Spleen (tissue), 11 donors: ENCODE measurements around the gene GDF15. TPM values are rescaled to one million over a fixed set of nuclear protein-coding genes. Genes with fewer than 3 reads are reported as not detected.
"Not testable (repeated sequence)": the region's sequence is repeated elsewhere in the genome, so short reads cannot be mapped to it uniquely, and the experiment has no call there.

Experiments used
- DNase-seq: peaks from one replicate; pipeline ENCODE4 v3.0.0-alpha.2; 2020
- H3K27ac ChIP-seq, 8 donors: fragments of 200-600 bp; sonication (generic) in 7 of 8; 1 replicate in 4 of 8; 2 replicates in 4 of 8; pipeline versions ENCODE4 v1.5.0 to v1.8.0; 2016 to 2021; ENCODE audit warnings: inconsistent platforms in 4 of 8, mild to moderate bottlenecking in 4 of 8, moderate library complexity in 1 of 8
- H3K27me3 ChIP-seq, 7 donors: fragments of 200-600 bp; sonication (generic) in 6 of 7; replicated peaks in 1 of 7; 1 replicate in 4 of 7; 2 replicates in 3 of 7; pipeline versions ENCODE4 v1.5.0 to v1.8.0; 2016 to 2021; ENCODE audit warnings: inconsistent platforms in 3 of 7, mild to moderate bottlenecking in 1 of 7
- H3K36me3 ChIP-seq, 6 donors: fragments of 200-600 bp; sonication (generic) in 5 of 6; 1 replicate in 4 of 6; 2 replicates in 2 of 6; pipeline versions ENCODE4 v1.5.0 to v1.8.0; 2016 to 2021; ENCODE audit warnings: inconsistent platforms in 2 of 6
- H3K4me1 ChIP-seq, 6 donors: fragments of 200-600 bp; sonication (generic) in 5 of 6; 1 replicate in 3 of 6; 2 replicates in 3 of 6; pipeline versions ENCODE4 v1.5.0 to v1.8.0; 2016 to 2021; ENCODE audit warnings: inconsistent platforms in 3 of 6
- H3K4me3 ChIP-seq, 8 donors: fragments of 200-600 bp; sonication (generic) in 7 of 8; 1 replicate in 4 of 8; 2 replicates in 4 of 8; pipeline versions ENCODE4 v1.5.0 to v1.8.0; 2016 to 2021; ENCODE audit warnings: inconsistent platforms in 4 of 8, mild to moderate bottlenecking in 4 of 8, moderate library complexity in 2 of 8
- H3K9me3 ChIP-seq, 8 donors: fragments of 200-600 bp; sonication (generic) in 7 of 8; 1 replicate in 4 of 8; 2 replicates in 4 of 8; pipeline versions ENCODE4 v1.5.0 to v1.8.0; 2016 to 2021; ENCODE audit warnings: inconsistent platforms in 4 of 8
- POLR2A ChIP-seq, 3 donors: fragments of 450-650 bp; IDR thresholded peaks; one replicate each; pipeline ENCODE4 v1.5.1; 2017; ENCODE audit warnings: antibody characterized with exemption in 3 of 3, mild to moderate bottlenecking in 1 of 3
- POLR2AphosphoS5 ChIP-seq, 3 donors: sonication (generic); formaldehyde crosslinking; IDR thresholded peaks; one replicate each; pipeline ENCODE4 v1.5.1; 2017; ENCODE audit warnings: antibody characterized with exemption in 3 of 3
- WGBS, 5 donors: extraction: QIAGEN DNeasy Blood & Tissue Kit in 3 of 5; methylation state at CpG; one replicate each; pipeline versions ENCODE4 v1.1.5 to v1.1.7; 2013 to 2018; 5-methylcytosine and 5-hydroxymethylcytosine counted together
- intact Hi-C: fragments of 100-400 bp; cut with DNase I; formaldehyde crosslinking; loops from one replicate; pipeline ENCODE4 v1.15.0; 2023; ENCODE audit warnings: low total_unique reads
- polyA plus RNA-seq, 3 donors: library from polyadenylated mRNA; stranded (reverse); fragments of 200-250 nt; gene quantifications; one replicate each; pipeline ENCODE4 v1.2.1, GENCODE V29; 2013
- total RNA-seq, 7 donors: library from RNA; depleted of rRNA in 3 of 7; stranded (reverse); fragments of >200 nt in 3 of 7; fragmentation: NEBNext Ultra II Directional in 4 of 7; extraction: Animal tissue kit (Norgen Biotek cat#: 25700) in 4 of 7; gene quantifications; one replicate each; pipeline versions ENCODE4 v1.1.0 to v1.2.1, GENCODE V29; 2016 to 2021
- TF ChIP-seq, protein P1 (sequence below), 11 experiments: fragments of 200-600 bp in 7 of 11; fragments of 450-650 bp in 4 of 11; sonication (generic) in 4 of 11; IDR thresholded peaks in 8 of 11; conservative IDR thresholded peaks in 3 of 11; 1 replicate in 7 of 11; 2 replicates in 4 of 11; pipeline versions ENCODE4 v1.4.0 to v1.8.0; 2016 to 2021; ENCODE audit warnings: antibody characterized with exemption in 11 of 11, inconsistent platforms in 4 of 11, mild to moderate bottlenecking in 1 of 11
- donor health status: healthy with polysubstance abuse.
- donor health status: DM: no; HTN: no; CAD: no; lungs with moderate emphysema.
- donor health status: DM: no; HTN: no; CAD: no.
- donor health status: Bipolar disorder and iron deficiency.
- donor health status: healthy.
- donor health status: DM: no; HTN: no; CAD: no.
- donor health status: DM: yes; HTN: yes; CAD: no.

GDF15 gene
- total and polyA plus RNA-seq, 10 donors, result 0.77 to 34.3 (median 4.3) TPM

DNA sequence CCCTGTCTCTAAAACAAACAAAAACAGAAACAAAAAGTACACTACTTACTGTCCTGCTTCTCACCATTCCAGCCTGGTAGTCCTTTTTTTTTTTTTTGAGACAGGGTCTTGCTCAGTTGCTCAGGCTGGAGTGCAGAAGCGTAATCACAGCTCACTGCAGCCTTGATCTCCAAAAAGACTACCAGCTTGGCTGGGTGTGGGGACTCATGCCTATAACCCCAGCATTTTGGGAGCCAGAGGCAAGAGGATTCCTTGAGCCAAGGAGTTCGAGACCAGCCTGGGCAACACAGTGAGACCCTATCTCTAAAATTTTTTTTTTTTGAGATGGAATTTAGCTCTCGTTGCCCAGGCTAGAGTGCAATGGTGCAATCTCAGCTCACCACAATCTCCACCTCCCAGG, 5.1 kb upstream of the GDF15 start:
- H3K4me1 ChIP-seq, result peaks cover 0 to 62% (median 24%) of the 10 kb centered on the region in 6 donors
- DNase-seq, result no peak

DNA sequence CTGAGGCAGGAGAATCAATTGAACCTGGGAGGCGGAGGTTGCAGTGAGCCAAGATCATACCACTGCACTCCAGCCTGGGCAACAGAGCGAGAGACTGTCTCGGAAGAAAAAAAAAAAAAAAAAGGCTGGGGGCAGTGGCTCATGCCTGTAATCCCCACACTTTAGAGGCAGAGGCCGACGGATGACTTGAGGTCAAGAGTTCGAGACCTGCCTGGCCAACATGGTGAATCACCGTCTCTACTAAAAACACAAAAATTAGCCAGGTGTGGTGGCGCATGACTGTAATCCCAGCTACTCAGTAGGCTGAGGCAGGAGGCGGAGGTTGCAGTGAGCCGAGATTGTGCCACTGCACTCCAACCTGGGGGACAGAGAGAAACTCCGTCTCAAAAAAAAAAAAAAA, 2.3 kb upstream of the GDF15 start:
- Histone ChIP-seq H3K27me3 (peaks cover 0 to 54% (median 0%) of the 10 kb centered on the region in 7 donors), H3K27ac (peak overlapping the region in 2 of 8 donors; percentile 5 to 61), H3K4me1 (peaks cover 16 to 79% (median 46%) of the 10 kb centered on the region in 6 donors)
- peak; percentile 34 for DNase-seq
- H3K9me3 ChIP-seq, intact Hi-C loops, H3K36me3 ChIP-seq, H3K4me3 ChIP-seq: not testable (repeated sequence)
- WGBS, 5 donors, result 90 to 93% (median 90%) methylated on average over 11 of the region's 11 CpGs

More for the DNA sequence above, 5.1 kb upstream of the GDF15 start:
- H3K4me3 ChIP-seq, result no peak overlapping the region
- H3K36me3 ChIP-seq, result no peaks in the 10 kb centered on the region
- H3K27me3 ChIP-seq, result peaks cover 0 to 41% (median 0%) of the 10 kb centered on the region in 7 donors
- 54 to 84% (median 77%) methylated on average over 3 of the region's 3 CpGs for WGBS, 5 donors
- H3K9me3 ChIP-seq, result no peaks in the 10 kb centered on the region
- peak overlapping the region in 7 of 8 donors; percentile 46 to 84 (median 76) for H3K27ac ChIP-seq
- intact Hi-C loops, result no loop called here
- TF ChIP-seq POLR2A (IDR thresholded peaks at IDR 0.05) (no peak), POLR2AphosphoS5 (IDR thresholded peaks at IDR 0.05) (no peak)
- TF ChIP-seq, protein P1, sequence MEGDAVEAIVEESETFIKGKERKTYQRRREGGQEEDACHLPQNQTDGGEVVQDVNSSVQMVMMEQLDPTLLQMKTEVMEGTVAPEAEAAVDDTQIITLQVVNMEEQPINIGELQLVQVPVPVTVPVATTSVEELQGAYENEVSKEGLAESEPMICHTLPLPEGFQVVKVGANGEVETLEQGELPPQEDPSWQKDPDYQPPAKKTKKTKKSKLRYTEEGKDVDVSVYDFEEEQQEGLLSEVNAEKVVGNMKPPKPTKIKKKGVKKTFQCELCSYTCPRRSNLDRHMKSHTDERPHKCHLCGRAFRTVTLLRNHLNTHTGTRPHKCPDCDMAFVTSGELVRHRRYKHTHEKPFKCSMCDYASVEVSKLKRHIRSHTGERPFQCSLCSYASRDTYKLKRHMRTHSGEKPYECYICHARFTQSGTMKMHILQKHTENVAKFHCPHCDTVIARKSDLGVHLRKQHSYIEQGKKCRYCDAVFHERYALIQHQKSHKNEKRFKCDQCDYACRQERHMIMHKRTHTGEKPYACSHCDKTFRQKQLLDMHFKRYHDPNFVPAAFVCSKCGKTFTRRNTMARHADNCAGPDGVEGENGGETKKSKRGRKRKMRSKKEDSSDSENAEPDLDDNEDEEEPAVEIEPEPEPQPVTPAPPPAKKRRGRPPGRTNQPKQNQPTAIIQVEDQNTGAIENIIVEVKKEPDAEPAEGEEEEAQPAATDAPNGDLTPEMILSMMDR (IDR thresholded peaks at IDR 0.05 in 8 of 11, conservative IDR thresholded peaks at IDR 0.05 in 3 of 11), result no peak

DNA sequence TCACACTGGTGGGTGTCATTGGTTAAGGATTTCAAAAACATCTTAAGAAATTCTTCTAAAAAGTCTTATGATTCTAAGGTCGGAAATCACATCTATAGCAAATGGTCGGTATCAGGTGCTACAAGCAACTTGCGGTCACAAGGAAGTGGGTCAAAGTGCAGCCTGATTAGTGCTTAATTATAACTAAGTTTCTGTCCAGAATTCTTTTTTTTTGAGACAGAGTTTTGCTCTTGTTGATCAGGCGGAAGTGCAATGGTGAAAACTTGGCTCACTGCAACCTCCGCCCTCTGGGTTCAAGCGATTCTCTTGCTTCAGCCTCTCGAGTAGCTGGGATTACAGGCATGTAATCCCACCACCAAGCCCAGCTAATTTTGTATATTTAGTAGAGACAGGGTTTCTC, 1.2 kb upstream of the GDF15 start:
- TF ChIP-seq POLR2AphosphoS5 (IDR thresholded peaks at IDR 0.05), result no peak
- TF ChIP-seq, protein P1 (IDR thresholded peaks at IDR 0.05 in 8 of 11, conservative IDR thresholded peaks at IDR 0.05 in 3 of 11), result no peak
- no peak for TF ChIP-seq POLR2A (IDR thresholded peaks at IDR 0.05)
- peaks cover 0 to 54% (median 0%) of the 10 kb centered on the region in 7 donors for H3K27me3 ChIP-seq
- H3K4me1 ChIP-seq, result peaks cover 22 to 81% (median 50%) of the 10 kb centered on the region in 6 donors
- H3K9me3 ChIP-seq, result peaks cover 0 to 3% (median 0%) of the 10 kb centered on the region in 8 donors
- 87 to 95% (median 89%) methylated on average over 7 of the region's 7 CpGs for whole genome bisulfite sequencing, 5 donors
- intact Hi-C loops, result no loop called here
- peak overlapping the region in 1 of 8 donors; percentile 83 for H3K27ac ChIP-seq
- no peak for DNase-seq
- peaks cover 0 to 6% (median 0%) of the 10 kb centered on the region in 6 donors for H3K36me3 ChIP-seq
- no peak overlapping the region for H3K4me3 ChIP-seq

DNA sequence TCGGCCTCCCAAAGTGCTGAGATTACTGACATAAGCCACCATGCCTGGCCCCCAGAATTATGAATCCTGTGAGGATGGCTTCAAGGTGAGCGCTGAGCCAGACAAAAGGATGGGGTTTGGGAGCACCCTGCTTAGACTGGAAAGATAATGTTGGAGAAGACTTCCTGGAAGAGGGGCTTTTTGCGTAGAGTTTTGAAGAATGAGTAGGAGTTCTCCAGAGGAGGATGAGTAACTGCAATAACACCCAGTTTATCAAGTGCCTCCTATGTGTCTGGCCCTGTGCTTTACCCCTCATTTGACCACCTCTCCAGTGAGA, 641 bp upstream of the GDF15 start:
- no peak for DNase-seq
- H3K4me3 ChIP-seq, result no peak overlapping the region
- peaks cover 0 to 5% (median 0%) of the 10 kb centered on the region in 8 donors for H3K9me3 ChIP-seq
- H3K27me3 ChIP-seq, result peaks cover 0 to 54% (median 0%) of the 10 kb centered on the region in 7 donors
- 90 to 98% (median 96%) methylated on average over 3 of the region's 3 CpGs for WGBS, 5 donors
- H3K27ac ChIP-seq, result peak overlapping the region in 5 of 8 donors; percentile 9 to 83 (median 77)
- TF ChIP-seq POLR2AphosphoS5 (IDR thresholded peaks at IDR 0.05) (no peak), POLR2A (IDR thresholded peaks at IDR 0.05) (no peak)
- TF ChIP-seq, protein P1 (IDR thresholded peaks at IDR 0.05 in 8 of 11, conservative IDR thresholded peaks at IDR 0.05 in 3 of 11), result no peak
- intact Hi-C loops, result no loop called here
- H3K4me1 ChIP-seq, result peaks cover 22 to 81% (median 45%) of the 10 kb centered on the region in 6 donors
- peaks cover 0 to 11% (median 0%) of the 10 kb centered on the region in 6 donors for H3K36me3 ChIP-seq
